GM12878 (cell line): ENCODE measurements around the gene NCKAP5. TPM values are rescaled to one million over a fixed set of nuclear protein-coding genes. Genes with fewer than 3 reads are reported as not detected.

ENCODE experiments used
- ATAC-seq: fragments of 200-7000 bp; cut with Tn5 transposase; 3 replicates; pipeline ENCODE4 v1.9.1; 2020; ENCODE audit warnings: mild to moderate bottlenecking, moderate library complexity
- BruUV-seq: library from RNA; stranded (reverse); fragments of 400-500 nt; replicated peaks from 2 replicates; lab custom pipeline; 2021; lab: Mats Ljungman, UMichigan
- CTCF ChIA-PET: fragments of 300-600 bp; sonication (Branson Sonifier 250); formaldehyde crosslinking; extraction: SDS; loops from one replicate; lab custom pipeline; 2021; ENCODE audit warnings: inconsistent platforms; lab: Yijun Ruan, JAX
- POLR2A ChIA-PET: fragments of 350-600 bp; formaldehyde crosslinking; extraction: SDS; loops from one replicate; lab custom pipeline; 2021; ENCODE audit warnings: inconsistent platforms; lab: Charles Lee
- RAD21 ChIA-PET: fragments of 300-600 bp; sonication (Branson Sonifier 250); formaldehyde crosslinking; loops from one replicate; lab custom pipeline; 2023; ENCODE audit warnings: antibody characterized with exemption; ENCODE audit not compliant: unreplicated experiment; lab: Charles Lee
- SMC1A ChIA-PET: fragments of 300-600 bp; sonication (Branson Sonifier 250); formaldehyde crosslinking; loops from one replicate; lab custom pipeline; 2023; ENCODE audit not compliant: unreplicated experiment, uncharacterized antibody; lab: Charles Lee
- DNase-seq: peaks from one replicate; pipeline ENCODE4 v3.0.0-alpha.2; 2011; ENCODE audit warnings: low read depth, low spot score
- FAIRE-seq: peaks from 3 replicates; lab custom pipeline; 2011; peaks lifted over from hg19 to GRCh38; lab: Jason Lieb, UNC
- H2AFZ ChIP-seq: 2 replicates; pipeline ENCODE4 v1.6.0; 2011; ENCODE audit warnings: low read depth, low read length, control low read depth; ENCODE audit not compliant: control insufficient read depth
- H3K27ac ChIP-seq: 2 replicates; pipeline ENCODE4 v1.5.1; 2011; ENCODE audit warnings: control low read depth; ENCODE audit not compliant: control insufficient read depth, insufficient read depth
- H3K27me3 ChIP-seq, 2 experiments: replicated peaks in 1 of 2; 2 replicates each; pipeline versions ENCODE4 v1.6.0 to v1.6.1; 2011; ENCODE audit warnings: low read length in 1 of 2; ENCODE audit not compliant: control insufficient read depth in 2 of 2, insufficient read depth in 2 of 2
- H3K36me3 ChIP-seq, 2 experiments: 2 replicates each; pipeline ENCODE4 v1.5.1; 2011; ENCODE audit warnings: low read length in 1 of 2; ENCODE audit not compliant: control insufficient read depth in 2 of 2, insufficient read depth in 2 of 2
- H3K4me1 ChIP-seq: 2 replicates; pipeline ENCODE4 v1.6.1; 2011; ENCODE audit warnings: mild to moderate bottlenecking, low read length, moderate library complexity, mixed read lengths; ENCODE audit not compliant: control insufficient read depth, insufficient read depth
- H3K4me2 ChIP-seq: 2 replicates; pipeline ENCODE4 v1.6.0; 2011; ENCODE audit warnings: control low read depth; ENCODE audit not compliant: control insufficient read depth, insufficient read depth
- H3K4me3 ChIP-seq: fragments of 200-600 bp; sonication (generic); 2 replicates; pipeline ENCODE4 v1.5.1; 2016
- H3K79me2 ChIP-seq: 2 replicates; pipeline ENCODE4 v1.6.0; 2011; ENCODE audit warnings: low read length; ENCODE audit not compliant: control insufficient read depth, insufficient read depth
- H3K9ac ChIP-seq: 2 replicates; pipeline ENCODE4 v1.8.0; 2011; ENCODE audit warnings: low read length, control low read depth, mixed read lengths; ENCODE audit not compliant: control insufficient read depth, insufficient read depth
- H3K9me3 ChIP-seq: replicated peaks from 3 replicates; pipeline ENCODE4 v1.5.1; 2011; ENCODE audit warnings: mild to moderate bottlenecking, low read length; ENCODE audit not compliant: control insufficient read depth, insufficient read depth
- H4K20me1 ChIP-seq: 2 replicates; pipeline ENCODE4 v1.6.0; 2011; ENCODE audit not compliant: control insufficient read depth, insufficient read depth
- CREB1 ChIP-seq: IDR thresholded peaks from 2 replicates; pipeline ENCODE4 v1.6.1; 2012; ENCODE audit warnings: low read depth, mild to moderate bottlenecking, inconsistent platforms
- EZH2 ChIP-seq: IDR thresholded peaks from 2 replicates; pipeline ENCODE4 v1.6.1; 2012; ENCODE audit warnings: low read depth, mild to moderate bottlenecking, control low read depth, inconsistent platforms, low read length, borderline replicate concordance; ENCODE audit not compliant: control insufficient read depth
- GABPA ChIP-seq: IDR thresholded peaks from 2 replicates; pipeline ENCODE4 v1.6.1; 2014; ENCODE audit warnings: antibody characterized with exemption, low read depth, mild to moderate bottlenecking, inconsistent platforms
- HSF1 ChIP-seq: fragments of 150-350 bp; IDR thresholded peaks from 2 replicates; pipeline ENCODE4 v1.6.1; 2014; ENCODE audit warnings: mild to moderate bottlenecking, low read depth, low read length
- JUND ChIP-seq: IDR thresholded peaks from 2 replicates; pipeline ENCODE4 v1.6.1; 2012; ENCODE audit warnings: low read depth, mild to moderate bottlenecking, low read length, improper control_type of control experiment, moderate library complexity
- LARP7 ChIP-seq: fragments of 450-650 bp; IDR thresholded peaks from 2 replicates; pipeline ENCODE4 v1.6.1; 2017; ENCODE audit warnings: mild to moderate bottlenecking
- MEF2A ChIP-seq: IDR thresholded peaks from 2 replicates; pipeline ENCODE4 v1.6.1; 2011; ENCODE audit warnings: low read depth, mild to moderate bottlenecking, low read length, moderate library complexity; ENCODE audit not compliant: insufficient read depth
- MYB ChIP-seq: fragments of 150-350 bp; IDR thresholded peaks from 2 replicates; pipeline ENCODE4 v1.6.1; 2014; ENCODE audit warnings: mild to moderate bottlenecking, low read depth, low read length, borderline replicate concordance
- MYC ChIP-seq: IDR thresholded peaks from 2 replicates; pipeline ENCODE4 v1.6.1; 2011; ENCODE audit warnings: mild to moderate bottlenecking, low read length, moderate library complexity, inconsistent platforms; ENCODE audit not compliant: insufficient read depth, insufficient replicate concordance, insufficient read length, severe bottlenecking
- NBN ChIP-seq: fragments of 450-650 bp; IDR thresholded peaks from 2 replicates; pipeline ENCODE4 v1.6.1; 2016
- NFXL1 ChIP-seq: fragments of 450-650 bp; IDR thresholded peaks from 2 replicates; pipeline ENCODE4 v1.6.1; 2017; ENCODE audit warnings: antibody characterized with exemption, mild to moderate bottlenecking, borderline replicate concordance
- POLR2A ChIP-seq: IDR thresholded peaks from 2 replicates; pipeline ENCODE4 v1.6.1; 2011; ENCODE audit warnings: low read depth, mild to moderate bottlenecking, low read length
- PRDM15 ChIP-seq: fragments of 450-650 bp; formaldehyde crosslinking; IDR thresholded peaks from 2 replicates; pipeline ENCODE4 v1.4.0; 2020; ENCODE audit warnings: mild to moderate bottlenecking, moderate library complexity
- RB1 ChIP-seq: fragments of 450-650 bp; formaldehyde crosslinking; IDR thresholded peaks from 2 replicates; pipeline ENCODE4 v1.6.1; 2017; ENCODE audit warnings: mild to moderate bottlenecking, borderline replicate concordance
- RFX5 ChIP-seq: IDR thresholded peaks from 2 replicates; pipeline ENCODE4 v1.6.1; 2011; ENCODE audit warnings: low read depth, low read length, improper control_type of control experiment
- RUNX3 ChIP-seq: IDR thresholded peaks from 2 replicates; pipeline ENCODE4 v1.6.1; 2012; ENCODE audit warnings: low read length, inconsistent platforms
- SMAD5 ChIP-seq: IDR thresholded peaks from 2 replicates; pipeline ENCODE4 v1.6.1; 2016; ENCODE audit warnings: antibody characterized with exemption, low read depth
- SUPT20H ChIP-seq: IDR thresholded peaks from 2 replicates; pipeline ENCODE4 v1.6.1; 2011; ENCODE audit warnings: low read depth, mild to moderate bottlenecking, low read length, moderate library complexity, borderline replicate concordance; ENCODE audit not compliant: control insufficient read depth
- WRNIP1 ChIP-seq: IDR thresholded peaks from 2 replicates; pipeline ENCODE4 v1.6.1; 2011; ENCODE audit warnings: low read depth, low read length, improper control_type of control experiment, borderline replicate concordance
- ZNF622 ChIP-seq: fragments of 450-650 bp; IDR thresholded peaks from 2 replicates; pipeline ENCODE4 v1.6.1; 2017; ENCODE audit warnings: mild to moderate bottlenecking, inconsistent platforms
- WGBS: methylation state at CpG from one replicate; pipeline ENCODE4 v1.1.6; 2016; ENCODE audit warnings: low lambda C conversion rate; ENCODE audit not compliant: insufficient replicate concordance, insufficient coverage; ENCODE audit errors: missing lambda C conversion rate; 5-methylcytosine and 5-hydroxymethylcytosine counted together
- in situ Hi-C: fragments of 300-500 bp; cut with MboI; formaldehyde crosslinking; loops from 9 replicates; pipeline ENCODE4 v1.14.3; 2018; ENCODE audit warnings: mixed read lengths
- intact Hi-C: fragments of 100-400 bp; cut with micrococcal nuclease; formaldehyde crosslinking; loops from one replicate; pipeline ENCODE4 v1.14.2; 2022; ENCODE audit not compliant: unreplicated experiment
- polyA plus RNA-seq, 11 experiments: library from polyadenylated mRNA; depleted of rRNA in 4 of 11; unstranded in 6 of 11; stranded (reverse) in 5 of 11; fragments of >200 nt; fragmentation: Nextera tagmentation in 4 of 11; fragmentation: Illumina TruSeq in 1 of 11; extraction: Ambion mirVana in 4 of 11; extraction: Trizol in 1 of 11; gene quantifications; 1 replicate in 1 of 11; 2 replicates in 10 of 11; pipeline versions ENCODE4 v1.2.1 to v1.2.3, GENCODE V29; 2011 to 2016; ENCODE audit warnings: inconsistent platforms in 2 of 11, missing spikeins in 2 of 11, low read depth in 1 of 11
- total RNA-seq, 4 experiments: library from RNA; depleted of rRNA in 3 of 4; stranded (reverse); fragments of >200 nt in 3 of 4; fragmentation: Illumina TruSeq in 1 of 4; extraction: Trizol in 1 of 4; gene quantifications; 2 replicates each; pipeline versions ENCODE4 v1.2.1 to v1.2.3, GENCODE V29; 2013 to 2021

Gene NCKAP5
- total and polyA plus RNA-seq, 10 of the 15 experiments (the other 5 are each of a cell fraction or from before 2014, with no cell fraction given) = 0.06 to 0.44 (median 0.16) TPM

- no peak for TF ChIP-seq CREB1
- no peak for TF ChIP-seq ZNF622
- no peak for TF ChIP-seq RFX5
- no peak for TF ChIP-seq WRNIP1
- TF ChIP-seq NBN = no peak
- TF ChIP-seq RUNX3 = no peak
- TF ChIP-seq NFXL1 = no peak
- no peak for TF ChIP-seq GABPA
- TF ChIP-seq MEF2A = no peak
- TF ChIP-seq SMAD5 = no peak
- TF ChIP-seq LARP7 = no peak
- no peak for TF ChIP-seq RB1
- no peak for TF ChIP-seq POLR2A
- TF ChIP-seq MYC = no peak
- TF ChIP-seq EZH2 = no peak
- no peak for TF ChIP-seq SUPT20H
- TF ChIP-seq HSF1 = no peak
- no peak for TF ChIP-seq JUND
- TF ChIP-seq PRDM15 (CRISPR knock-in tag) = no peak
- TF ChIP-seq MYB = no peak
- TF ChIP-seq, all 136 proteins: peak for 0
- ChIA-PET CTCF (no interaction called here), POLR2A (no interaction called here), SMC1A (no interaction called here), RAD21 (no interaction called here)
- no peaks in the 10 kb centered on the region for H3K4me1 ChIP-seq
- WGBS = 32% methylated on average over 4 of the region's 4 CpGs
- no peak overlapping the region for H3K4me2 ChIP-seq
- no peaks in the 10 kb centered on the region for H3K9me3 ChIP-seq
- ATAC-seq (no peak), DNase-seq (no peak), FAIRE-seq (no peak)
- intact Hi-C loops (no loop called here), in situ Hi-C loops (no loop called here)
- H3K27ac ChIP-seq = no peak overlapping the region
- no peaks in the 10 kb centered on the region for H3K79me2 ChIP-seq
- H2AFZ ChIP-seq = no peak overlapping the region
- H3K4me3 ChIP-seq = no peak overlapping the region
- H3K27me3 ChIP-seq = no peaks in the 10 kb centered on the region
- H3K9ac ChIP-seq = no peak overlapping the region
- no peaks in the 10 kb centered on the region for H3K36me3 ChIP-seq
- no TSS peak for BruUV-seq
- no peaks in the 10 kb centered on the region for H4K20me1 ChIP-seq
These were observed 350.1 kb downstream of the NCKAP5 start for GRCh38 chr2:133218204-133218603.
